ENCODE results near the gene USE1. TPM values are rescaled to one million over a fixed set of nuclear protein-coding genes. Genes with fewer than 3 reads are reported as not detected.

Gene USE1
- total and polyA plus RNA-seq, 8 donors: 16.2 to 113 (median 55.3) TPM; not detected in 1

- Histone ChIP-seq H3K36me3 (peaks cover 0 to 11% (median 11%) of the 10 kb centered on the region in 4 donors), H3K4me1 (peaks cover 6 to 24% (median 17%) of the 10 kb centered on the region in 4 donors), H3K27ac (peak within 1 kb of the TSS in 4 of 5 donors; percentile 36 to 55 (median 49)), H3K9me3 (peaks cover 0 to 4% (median under 1%) of the 10 kb centered on the region in 4 donors), H3K4me3 (peak within 1 kb of the TSS; percentile 13 to 38 (median 28)), H3K27me3 (no peaks in the 10 kb centered on the region)
- no peak for TF ChIP-seq POLR2A (IDR thresholded peaks at IDR 0.05)
- TF ChIP-seq EP300 (IDR thresholded peaks at IDR 0.05): no peak
- TF ChIP-seq CTCF (IDR thresholded peaks at IDR 0.05): no peak
- TF ChIP-seq POLR2AphosphoS5 (IDR thresholded peaks at IDR 0.05): peak in 1 of 3 donors; percentile 25
- DNase-seq: peak in 1 of 2 donors; percentile 59
- intact Hi-C loops (cut with DNase I; ENCODE audit: low total_unique reads): no loop called here
- WGBS, 5 donors: 32 to 48% (median 38%) methylated on average over 5 of the region's 5 CpGs
Measured at GRCh38 chr19:17264641-17264979, 49.5 kb downstream of the USE1 start, which contains the start of gene USHBP1. Gene USHBP1, minus strand, starts transcription at chr19:17264745. Its CDS starts 446 bp downstream, at chr19:17264299.

GRCh38 chr19:17266026-17266425 lies 50.9 kb downstream of the USE1 start:
- Histone ChIP-seq H3K4me1 (peaks cover 6 to 20% (median 17%) of the 10 kb centered on the region in 4 donors), H3K36me3 (peaks cover 5 to 25% (median 25%) of the 10 kb centered on the region in 4 donors), H3K27ac (peak overlapping the region in 3 of 5 donors; percentile 77 to 84 (median 82)), H3K9me3 (no peaks in the 10 kb centered on the region), H3K4me3 (no peak overlapping the region), H3K27me3 (no peaks in the 10 kb centered on the region)
- DNase-seq: no peak
- 87 to 92% (median 89%) methylated on average over 7 of the region's 7 CpGs for WGBS, 5 donors
- intact Hi-C loops (cut with DNase I; ENCODE audit: low total_unique reads): no loop called here
- no peak for TF ChIP-seq EP300 (IDR thresholded peaks at IDR 0.05)
- TF ChIP-seq POLR2A (IDR thresholded peaks at IDR 0.05): no peak
- no peak for TF ChIP-seq CTCF (IDR thresholded peaks at IDR 0.05)
- TF ChIP-seq POLR2AphosphoS5 (IDR thresholded peaks at IDR 0.05): no peak

- H3K4me3 ChIP-seq: no peak overlapping the region
- peaks cover 9 to 30% (median 30%) of the 10 kb centered on the region in 4 donors for H3K36me3 ChIP-seq
- no peaks in the 10 kb centered on the region for H3K27me3 ChIP-seq
- TF ChIP-seq POLR2AphosphoS5 (IDR thresholded peaks at IDR 0.05): no peak
- no peak for TF ChIP-seq POLR2A (IDR thresholded peaks at IDR 0.05)
- TF ChIP-seq CTCF (IDR thresholded peaks at IDR 0.05): no peak
- TF ChIP-seq EP300 (IDR thresholded peaks at IDR 0.05): no peak
- peaks cover 6 to 20% (median 17%) of the 10 kb centered on the region in 4 donors for H3K4me1 ChIP-seq
- WGBS, 5 donors: 72 to 80% (median 76%) methylated on average over 12 of the region's 12 CpGs
- DNase-seq: no peak
- H3K9me3 ChIP-seq: no peaks in the 10 kb centered on the region
- intact Hi-C loops (cut with DNase I; ENCODE audit: low total_unique reads): no loop called here
- H3K27ac ChIP-seq: peak overlapping the region in 4 of 5 donors; percentile 5 to 84 (median 80)
Measured at GRCh38 chr19:17266589-17266974, 51.4 kb downstream of the USE1 start.

GRCh38 chr19:17266975-17267788 lies 52.0 kb downstream of the USE1 start, which contains the start of gene BABAM1:
Gene BABAM1, plus strand, starts transcription at chr19:17267443. Its CDS starts 1,364 bp downstream, at chr19:17268807.
- peak within 1 kb of the TSS; percentile 69 to 82 (median 78) for H3K4me3 ChIP-seq
- intact Hi-C loops (cut with DNase I; ENCODE audit: low total_unique reads): no loop called here
- peak; percentile 55 to 77 (median 64) for TF ChIP-seq POLR2AphosphoS5 (IDR thresholded peaks at IDR 0.05)
- no peak for TF ChIP-seq CTCF (IDR thresholded peaks at IDR 0.05)
- no peak for TF ChIP-seq POLR2A (IDR thresholded peaks at IDR 0.05)
- peaks cover 14 to 36% (median 36%) of the 10 kb centered on the region in 4 donors for H3K36me3 ChIP-seq
- DNase-seq: peak; percentile 96 to 99
- H3K27ac ChIP-seq: peak within 1 kb of the TSS; percentile 38 to 84 (median 77)
- H3K4me1 ChIP-seq: peaks cover 6 to 20% (median 17%) of the 10 kb centered on the region in 4 donors
- H3K27me3 ChIP-seq: no peaks in the 10 kb centered on the region
- WGBS, 5 donors: 0 to 1% (median 0%) methylated on average over 27 of the region's 27 CpGs
- no peaks in the 10 kb centered on the region for H3K9me3 ChIP-seq

Data from stomach (tissue), 9 donors.